DND-41 (cell line): ENCODE data around the gene ABCA7.

Source experiments
- ATAC-seq: fragments of 200-7000 bp; cut with Tn5 transposase; 3 replicates; pipeline ENCODE4 v1.9.1; 2021; ENCODE audit warnings: low read depth; ENCODE audit not compliant: insufficient read depth
- DNase-seq: peaks from one replicate; pipeline ENCODE4 v3.0.0-alpha.2; 2020
- H2AFZ ChIP-seq: 2 replicates; pipeline ENCODE4 v1.6.0; 2012; ENCODE audit warnings: low read depth, low read length
- H3K27ac ChIP-seq: 2 replicates; pipeline ENCODE4 v1.5.1; 2012; ENCODE audit warnings: low read length, inconsistent platforms
- H3K27me3 ChIP-seq: fragments of 200-600 bp; sonication (generic); 2 replicates; pipeline ENCODE4 v1.6.0; 2012; ENCODE audit warnings: low read length, mild to moderate bottlenecking, inconsistent platforms; ENCODE audit not compliant: insufficient read depth, poor library complexity
- H3K36me3 ChIP-seq: 2 replicates; pipeline ENCODE4 v1.5.1; 2012; ENCODE audit warnings: low read length, inconsistent platforms; ENCODE audit not compliant: insufficient read depth
- H3K4me1 ChIP-seq: 2 replicates; pipeline ENCODE4 v1.5.1; 2012; ENCODE audit warnings: mild to moderate bottlenecking, low read length; ENCODE audit not compliant: insufficient read depth
- H3K4me2 ChIP-seq: 2 replicates; pipeline ENCODE4 v1.6.0; 2012; ENCODE audit warnings: mild to moderate bottlenecking, moderate library complexity, low read length, inconsistent platforms; ENCODE audit not compliant: insufficient read depth
- H3K4me3 ChIP-seq, 2 experiments: fragments of 200-600 bp in 1 of 2; shearing (Covaris generic) in 1 of 2; 2 replicates each; pipeline ENCODE4 v1.5.1; 2012 to 2016; ENCODE audit warnings: inconsistent platforms in 2 of 2, low read length in 2 of 2, mild to moderate bottlenecking in 2 of 2, low read depth in 1 of 2, moderate library complexity in 1 of 2
- H3K79me2 ChIP-seq: 2 replicates; pipeline ENCODE4 v1.6.0; 2012; ENCODE audit warnings: low read length, inconsistent platforms; ENCODE audit not compliant: insufficient read depth
- H3K9ac ChIP-seq: 2 replicates; pipeline ENCODE4 v1.6.0; 2012; ENCODE audit warnings: low read depth, mild to moderate bottlenecking, inconsistent platforms, low read length, moderate library complexity
- H3K9me3 ChIP-seq: 2 replicates; pipeline ENCODE4 v1.5.1; 2012; ENCODE audit warnings: low read length, moderate library complexity, mild to moderate bottlenecking, inconsistent platforms; ENCODE audit not compliant: insufficient read depth, severe bottlenecking
- H4K20me1 ChIP-seq: 2 replicates; pipeline ENCODE4 v1.6.0; 2012; ENCODE audit warnings: low read length; ENCODE audit not compliant: insufficient read depth
- CTCF ChIP-seq: IDR thresholded peaks from 2 replicates; pipeline ENCODE4 v1.5.1; 2012; ENCODE audit warnings: borderline replicate concordance, low read length, moderate library complexity, mild to moderate bottlenecking; ENCODE audit not compliant: poor library complexity, severe bottlenecking; ENCODE audit errors: extremely low read depth
- EZH2 ChIP-seq: IDR thresholded peaks from 3 replicates; pipeline ENCODE4 v1.6.1; 2012; ENCODE audit warnings: borderline replicate concordance, low read depth, mild to moderate bottlenecking, moderate library complexity, low read length, inconsistent platforms; ENCODE audit not compliant: severe bottlenecking

The ABCA7 gene

GRCh38 chr19:993831-994393 is 46.0 kb upstream of the ABCA7 start:
- Histone ChIP-seq H3K27me3 (peaks cover 6% of the 10 kb centered on the region), H2AFZ (no peak overlapping the region), H3K4me3 (no peak overlapping the region), H4K20me1 (peaks cover 44% of the 10 kb centered on the region), H3K36me3 (peaks cover 48% of the 10 kb centered on the region), H3K4me2 (no peak overlapping the region), H3K27ac (no peak overlapping the region), H3K4me1 (peaks cover 9% of the 10 kb centered on the region), H3K9ac (no peak overlapping the region), H3K79me2 (no peaks in the 10 kb centered on the region), H3K9me3 (no peaks in the 10 kb centered on the region)
- ATAC-seq (no peak), DNase-seq (no peak)
- TF ChIP-seq CTCF (no peak), EZH2 (no peak)

- Histone ChIP-seq H2AFZ (no peak overlapping the region), H3K4me1 (peaks cover 9% of the 10 kb centered on the region), H4K20me1 (peaks cover 39% of the 10 kb centered on the region), H3K4me2 (no peak overlapping the region), H3K36me3 (peaks cover 43% of the 10 kb centered on the region), H3K79me2 (no peaks in the 10 kb centered on the region), H3K27me3 (peaks cover 6% of the 10 kb centered on the region), H3K27ac (no peak overlapping the region), H3K4me3 (no peak overlapping the region), H3K9ac (no peak overlapping the region), H3K9me3 (no peaks in the 10 kb centered on the region)
- DNase-seq (no peak), ATAC-seq (no peak)
- TF ChIP-seq CTCF: no peak
- no peak for TF ChIP-seq EZH2
Observed at GRCh38 chr19:994516-994915, 45.4 kb upstream of the ABCA7 start.

- DNase-seq (no peak), ATAC-seq (no peak)
- Histone ChIP-seq H4K20me1 (peaks cover 36% of the 10 kb centered on the region), H2AFZ (no peak overlapping the region), H3K9me3 (no peaks in the 10 kb centered on the region), H3K4me3 (no peak overlapping the region), H3K4me1 (peaks cover 9% of the 10 kb centered on the region), H3K36me3 (peaks cover 38% of the 10 kb centered on the region), H3K27me3 (peaks cover 6% of the 10 kb centered on the region), H3K27ac (no peak overlapping the region), H3K4me2 (no peak overlapping the region), H3K79me2 (no peaks in the 10 kb centered on the region), H3K9ac (no peak overlapping the region)
- no peak for TF ChIP-seq EZH2
- no peak for TF ChIP-seq CTCF
Observed at GRCh38 chr19:995051-995827, 44.7 kb upstream of the ABCA7 start.
